ENCODE results near the gene SULT4A1.
"Not testable (repeated sequence)": the region's sequence is repeated elsewhere in the genome, so short reads cannot be mapped to it uniquely, and the experiment has no call there.

SULT4A1 gene

GRCh38 chr22:43887391-43887790, 25.1 kb upstream of the SULT4A1 start:
- DNase-seq (ENCODE audit: low spot score) = no peak
- FAIRE-seq = no peak

DNA sequence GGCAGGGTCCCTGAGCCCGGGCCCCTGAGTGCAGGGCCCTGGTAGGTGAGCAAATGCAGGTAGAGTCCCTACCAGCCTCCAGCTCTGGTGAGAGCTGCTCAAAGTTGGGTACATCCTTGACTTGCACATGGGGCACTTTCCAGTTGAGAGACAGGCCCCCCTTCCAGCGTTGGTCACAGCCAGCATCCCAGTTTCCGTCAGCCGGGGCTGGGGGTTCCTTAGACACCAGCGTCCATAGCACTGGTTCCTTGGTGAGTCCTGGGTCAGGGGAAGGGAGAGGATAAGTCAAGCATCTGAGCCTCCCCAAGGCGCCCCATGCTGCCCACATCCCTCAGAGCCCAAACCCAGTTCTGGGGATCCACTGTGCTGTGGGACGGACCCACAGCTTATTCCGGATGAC, 23.9 kb upstream of the SULT4A1 start:
- no peak for FAIRE-seq
- no peak for DNase-seq (ENCODE audit: low spot score)

- DNase-seq (ENCODE audit: low spot score) (no peak), FAIRE-seq (no peak)
These were observed 23.5 kb upstream of the SULT4A1 start for GRCh38 chr22:43885786-43886185.

DNA sequence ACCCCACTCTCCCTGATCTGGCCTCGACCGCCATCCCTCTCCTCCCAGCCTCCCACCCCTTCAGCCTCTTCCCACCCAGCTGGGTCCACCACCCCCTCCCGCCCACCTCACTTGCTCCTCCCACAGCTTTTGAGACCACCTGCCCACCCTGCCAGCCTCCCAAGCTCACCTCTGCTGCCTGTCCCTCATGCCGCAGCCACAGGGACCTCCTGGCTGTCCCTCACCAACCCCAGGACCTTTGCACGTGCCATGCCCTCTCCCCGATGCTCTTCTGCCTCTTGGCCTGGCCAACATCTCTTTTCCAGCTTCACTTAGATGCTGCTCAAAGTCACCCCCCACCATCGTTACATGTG, 23.0 kb upstream of the SULT4A1 start:
- FAIRE-seq = peak; percentile 80

DNA sequence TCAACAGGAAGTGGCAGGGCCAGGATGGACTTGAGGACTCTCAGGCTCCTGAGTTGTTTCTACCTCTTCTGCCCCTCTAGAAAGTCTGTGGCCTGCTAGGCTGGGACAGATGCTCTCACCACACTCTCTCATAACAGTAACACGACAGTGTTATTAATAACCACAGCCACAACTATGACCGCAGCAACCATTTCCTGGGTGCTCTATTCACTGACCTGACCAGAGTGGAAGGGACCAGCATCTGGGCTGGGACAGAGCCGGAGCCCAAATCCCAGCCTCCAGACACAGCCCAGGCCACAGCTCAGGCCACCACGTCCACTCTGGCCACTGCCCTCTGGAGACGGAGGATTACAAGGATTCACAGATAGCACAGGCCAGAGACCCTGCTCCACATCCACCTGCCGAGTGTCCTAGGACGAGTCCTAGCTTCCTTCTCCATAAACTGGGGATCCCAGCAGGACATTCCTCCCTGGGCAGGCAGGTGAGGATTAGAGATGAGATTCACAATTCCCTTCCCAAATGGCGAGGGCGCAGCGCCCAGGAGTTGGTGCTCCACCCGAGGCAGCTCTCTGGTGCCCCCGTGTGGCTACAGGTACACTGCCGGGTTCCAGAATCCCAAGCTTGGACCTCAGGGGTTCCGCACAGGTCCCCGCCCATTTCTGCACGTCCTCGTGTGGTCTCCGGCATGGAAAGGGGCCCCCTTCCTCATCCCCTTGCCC, 22.4 kb upstream of the SULT4A1 start:
- DNase-seq (ENCODE audit: low spot score) (peak; percentile 75), FAIRE-seq (peak; percentile 30)

More for the DNA sequence above, 23.0 kb upstream of the SULT4A1 start:
- DNase-seq (ENCODE audit: low spot score) = no peak

- no peak for FAIRE-seq
- no peak for DNase-seq (ENCODE audit: low spot score)
These were observed 21.6 kb upstream of the SULT4A1 start for GRCh38 chr22:43883719-43884415.

GRCh38 chr22:43883012-43883661, 20.8 kb upstream of the SULT4A1 start:
- no peak for FAIRE-seq
- peak; percentile 84 for DNase-seq (ENCODE audit: low spot score)

DNA sequence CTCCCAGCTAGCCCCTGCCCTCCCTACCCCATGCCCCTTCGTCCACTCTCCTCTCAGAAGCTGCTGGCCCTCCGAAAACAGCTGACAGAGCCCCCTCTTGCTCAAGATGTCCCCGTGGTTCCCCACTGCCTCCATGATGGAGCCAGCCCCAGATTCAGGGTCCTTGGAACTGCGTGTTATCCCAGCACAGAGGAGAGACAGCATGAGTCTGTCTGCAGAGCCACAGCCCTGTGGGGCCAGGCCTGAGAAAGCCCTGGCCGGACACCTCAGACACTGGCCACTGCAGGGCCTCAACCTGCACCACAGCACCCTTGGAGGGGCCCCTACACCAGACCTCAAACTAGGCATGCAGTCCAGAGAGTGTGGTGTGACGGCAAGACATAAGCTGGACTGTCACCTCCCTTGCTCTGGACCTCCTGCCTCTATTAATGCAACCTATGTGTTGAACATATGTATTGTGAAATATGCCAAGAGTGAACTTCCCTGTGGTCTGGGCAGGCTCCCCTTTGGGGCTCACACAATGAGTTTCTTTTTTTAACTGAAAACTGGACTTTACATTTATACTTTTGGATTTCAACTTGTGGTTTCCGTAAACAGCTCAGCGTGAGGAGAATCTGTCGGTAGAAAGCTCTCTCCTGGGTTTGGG, 19.9 kb upstream of the SULT4A1 start:
- FAIRE-seq = no peak

GRCh38 chr22:43881091-43882061, 19.1 kb upstream of the SULT4A1 start:
- FAIRE-seq (peak; percentile 67), DNase-seq (ENCODE audit: low spot score) (no peak)

More for the DNA sequence above, 19.9 kb upstream of the SULT4A1 start:
- no peak for DNase-seq (ENCODE audit: low spot score)

- FAIRE-seq = no peak
- DNase-seq (ENCODE audit: low spot score) = no peak
These were observed 18.3 kb upstream of the SULT4A1 start for GRCh38 chr22:43880541-43880991.

- no peak for FAIRE-seq
- DNase-seq (ENCODE audit: low spot score) = no peak
These were observed 17.7 kb upstream of the SULT4A1 start for GRCh38 chr22:43879901-43880540.

DNA sequence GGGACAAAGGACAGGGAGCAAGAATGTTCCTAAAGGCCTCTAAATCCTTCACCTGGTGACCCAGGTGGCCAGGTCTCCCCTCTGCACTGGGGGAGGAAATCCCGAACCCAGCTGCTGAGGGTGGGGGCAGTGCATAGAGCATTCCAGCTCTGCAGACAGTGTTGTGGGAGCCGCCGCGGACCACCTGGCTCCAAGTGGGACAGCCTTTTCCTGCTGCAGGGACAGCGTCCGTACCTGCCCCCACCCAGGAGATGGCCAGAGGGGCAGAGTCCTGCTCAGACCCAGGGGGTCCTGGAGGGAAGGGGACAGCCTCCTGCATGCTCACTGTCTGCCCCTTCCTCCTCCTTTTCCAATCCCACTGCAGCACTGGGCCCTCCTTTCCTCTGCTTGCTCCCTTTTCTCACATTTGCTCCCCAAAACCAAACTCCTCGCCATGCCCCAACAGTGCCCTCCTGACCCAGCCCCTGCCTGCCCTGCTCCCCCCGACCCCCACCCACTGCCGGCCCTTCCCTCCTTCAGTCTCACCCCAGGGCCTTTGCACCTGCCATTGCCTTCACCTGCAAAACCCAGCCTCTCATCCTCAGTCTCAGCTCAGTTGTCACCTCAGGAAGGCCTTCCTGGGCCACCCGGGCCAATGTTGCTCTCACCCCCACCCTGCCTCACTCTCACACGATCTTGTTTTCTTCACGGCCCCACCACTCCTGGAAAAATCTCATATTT, 16.7 kb upstream of the SULT4A1 start:
- DNase-seq (ENCODE audit: low spot score) = no peak
- FAIRE-seq = no peak

GRCh38 chr22:43878079-43878795, 15.9 kb upstream of the SULT4A1 start:
- FAIRE-seq (no peak), DNase-seq (ENCODE audit: low spot score) (no peak)

DNA sequence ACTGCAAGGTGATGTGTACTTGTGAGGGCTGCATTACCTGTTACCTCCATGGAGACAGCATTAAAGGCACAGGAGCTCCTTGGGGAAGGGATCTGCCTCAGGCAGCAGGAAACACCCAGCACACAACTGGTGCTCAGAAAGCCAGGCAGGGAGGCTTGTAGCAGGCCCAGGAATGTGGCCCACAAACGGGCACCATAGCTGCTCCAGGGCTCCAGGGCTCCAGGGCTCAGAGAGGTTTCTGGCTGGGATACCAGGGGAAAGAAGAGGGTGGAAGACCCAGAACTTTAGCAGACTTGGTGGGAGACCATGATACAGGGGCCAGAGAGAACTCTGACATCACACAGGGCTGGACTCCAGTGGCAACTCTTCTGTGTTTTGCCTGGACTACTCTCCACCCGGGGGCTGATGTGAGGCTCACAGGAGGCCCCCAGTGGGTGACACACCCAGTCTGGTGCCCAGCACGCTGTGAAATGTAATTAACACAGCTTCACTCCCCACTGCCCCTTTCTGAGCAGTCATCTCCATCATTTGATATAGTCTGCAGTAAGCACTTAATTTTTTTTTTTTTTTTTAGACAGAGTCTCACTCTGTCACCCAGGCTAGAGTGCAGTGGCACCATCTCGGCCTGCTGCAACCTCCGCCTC, 14.7 kb upstream of the SULT4A1 start:
- FAIRE-seq (no peak), DNase-seq (ENCODE audit: low spot score) (no peak)

DNA sequence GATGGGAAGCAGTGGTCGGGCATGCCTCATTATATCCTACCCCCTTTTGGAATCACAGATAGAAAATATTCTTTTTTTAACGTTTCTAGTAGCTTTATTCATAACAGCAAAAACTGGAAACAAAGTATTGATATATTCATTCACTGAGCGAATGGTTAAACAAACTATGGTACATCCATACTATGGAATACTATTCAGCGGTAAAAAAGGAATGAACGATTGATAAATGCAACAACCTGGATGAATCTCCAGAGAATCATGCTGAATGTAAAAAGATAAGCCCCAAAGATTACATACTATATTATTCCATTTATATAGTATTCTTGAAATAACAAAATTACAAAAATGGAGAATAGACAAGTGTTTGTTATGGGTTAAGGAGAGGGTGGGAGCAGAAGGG, 7.5 kb upstream of the SULT4A1 start:
- DNase-seq (ENCODE audit: low spot score) (no peak), FAIRE-seq (no peak)

- FAIRE-seq = not testable (repeated sequence)
These were observed 6.7 kb upstream of the SULT4A1 start for GRCh38 chr22:43869001-43869400.

DNA sequence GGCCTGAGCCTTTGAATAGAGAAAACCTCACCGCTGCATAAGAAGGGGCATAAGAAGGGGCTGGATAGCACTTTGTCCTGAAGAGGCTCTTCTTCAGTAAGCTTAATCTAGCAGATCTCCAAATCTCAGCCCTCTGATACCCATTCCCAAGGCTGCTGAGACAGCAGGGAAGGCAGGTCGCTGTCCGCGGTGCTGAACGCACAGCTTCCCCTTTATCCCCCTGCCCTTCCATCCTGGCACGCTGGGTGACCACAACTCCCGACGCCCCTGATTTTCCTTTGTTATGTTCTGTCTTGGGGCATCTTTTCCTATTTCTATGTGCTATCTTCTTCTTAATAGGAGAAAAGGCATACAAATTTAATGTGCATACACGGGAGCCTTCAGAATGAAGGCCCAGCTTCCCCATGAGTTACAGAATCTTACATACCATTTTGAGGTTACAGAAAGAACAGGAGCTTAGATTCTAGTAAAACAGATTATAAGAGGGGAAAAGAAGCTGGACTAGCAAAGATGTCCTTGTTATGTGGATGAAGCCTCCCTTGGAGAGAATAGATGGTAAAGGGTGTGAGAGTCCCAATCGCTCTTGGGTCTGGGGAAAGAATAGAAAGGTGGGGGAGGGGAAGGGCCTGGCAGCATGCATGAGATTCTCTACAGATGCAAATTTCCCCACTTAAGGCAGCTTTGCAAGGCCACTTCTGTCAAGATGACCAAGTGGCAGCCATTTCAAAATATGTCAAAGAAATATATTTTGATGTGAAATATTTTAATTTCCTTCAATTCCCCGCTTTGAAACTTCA, 5.7 kb upstream of the SULT4A1 start:
- FAIRE-seq (no peak), DNase-seq (ENCODE audit: low spot score) (peak; percentile 83)

More at GRCh38 chr22:43869001-43869400, 6.7 kb upstream of the SULT4A1 start:
- DNase-seq (ENCODE audit: low spot score) = not testable (repeated sequence)

GRCh38 chr22:43862882-43863202, 529 bp upstream of the SULT4A1 start:
- FAIRE-seq (no peak), DNase-seq (ENCODE audit: low spot score) (no peak)
